T-helper 1 cell treated with Interleukin-12 subunit alpha and Interleukin-12 subunit beta and Interleukin-4 antibody, amounts not matched to agents 30 ng/mL and 1 ng/mL, for 36 hours (primary cell): Measurements from ENCODE around the gene RASAL1. TPM values are rescaled to one million over a fixed set of nuclear protein-coding genes. Genes with fewer than 3 reads are reported as not detected.

Experiments
- intact Hi-C: fragments of 100-400 bp; cut with micrococcal nuclease; formaldehyde crosslinking; loops from one replicate; pipeline ENCODE4 v1.15.1; 2024
- total RNA-seq: library from RNA; stranded (reverse); gene quantifications from 2 replicates; pipeline ENCODE4 v1.2.3, GENCODE V29; 2022

The RASAL1 gene
- total RNA-seq, 1 donor from 2014 or later, result not detected

DNA sequence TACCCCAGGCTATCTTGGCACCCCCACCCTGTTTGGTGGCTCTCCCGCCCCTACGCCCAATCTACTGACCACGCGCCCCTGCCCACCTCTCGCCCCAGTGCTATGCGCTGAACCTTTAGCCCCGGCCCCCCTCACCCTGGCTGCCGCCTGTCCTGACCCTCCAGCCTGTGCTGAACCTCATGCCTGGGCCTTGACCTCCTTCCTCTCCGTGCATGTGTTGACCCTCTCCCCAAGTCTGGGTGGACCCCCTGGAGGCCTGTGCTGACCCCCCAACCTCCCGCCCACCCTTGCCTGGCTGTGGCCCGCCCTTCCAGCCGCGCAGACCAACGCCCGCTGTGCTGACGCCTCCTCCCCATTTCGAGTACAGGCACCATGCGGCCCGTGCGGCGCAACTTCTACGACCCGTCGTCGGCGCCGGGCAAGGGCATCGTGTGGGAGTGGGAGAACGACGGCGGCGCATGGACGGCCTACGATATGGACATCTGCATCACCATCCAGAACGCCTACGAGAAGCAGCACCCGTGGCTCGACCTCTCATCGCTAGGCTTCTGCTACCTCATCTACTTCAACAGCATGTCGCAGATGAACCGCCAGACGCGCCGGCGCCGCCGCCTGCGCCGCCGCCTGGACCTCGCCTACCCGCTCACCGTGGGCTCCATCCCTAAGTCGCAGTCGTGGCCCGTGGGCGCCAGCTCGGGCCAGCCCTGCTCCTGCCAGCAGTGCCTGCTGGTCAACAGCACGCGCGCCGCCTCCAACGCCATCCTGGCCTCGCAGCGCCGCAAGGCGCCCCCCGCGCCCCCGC, 58.3 kb downstream of the RASAL1 start:
- intact Hi-C loops, result no loop called here

DNA sequence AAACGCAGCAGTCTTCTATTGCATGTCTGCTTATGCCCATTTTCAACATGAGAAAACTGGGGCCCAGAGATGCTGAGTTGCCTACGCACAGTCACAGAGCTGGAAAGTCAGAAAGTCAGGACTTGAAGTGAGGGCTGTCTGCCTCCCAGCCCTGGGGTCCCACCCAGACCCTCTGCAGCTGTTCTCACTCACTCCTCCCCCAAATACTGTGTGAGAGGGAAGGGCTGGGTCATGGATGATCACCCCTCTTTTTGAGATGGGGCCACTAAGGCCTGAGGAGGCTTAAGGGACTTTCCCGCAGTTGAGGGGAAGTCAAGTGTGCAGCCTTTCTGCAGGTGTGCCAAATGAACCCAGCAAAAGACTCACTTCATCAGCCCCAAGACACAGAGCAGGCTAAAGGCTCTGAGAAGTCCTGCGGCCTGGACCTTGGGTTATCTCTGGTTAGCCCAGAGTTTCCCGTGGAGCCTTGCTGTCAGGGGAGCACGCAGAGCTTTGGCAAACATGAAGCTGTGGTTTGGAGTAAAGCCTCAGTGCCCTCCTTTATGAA, 60.4 kb downstream of the RASAL1 start:
- intact Hi-C loops, result no loop called here

DNA sequence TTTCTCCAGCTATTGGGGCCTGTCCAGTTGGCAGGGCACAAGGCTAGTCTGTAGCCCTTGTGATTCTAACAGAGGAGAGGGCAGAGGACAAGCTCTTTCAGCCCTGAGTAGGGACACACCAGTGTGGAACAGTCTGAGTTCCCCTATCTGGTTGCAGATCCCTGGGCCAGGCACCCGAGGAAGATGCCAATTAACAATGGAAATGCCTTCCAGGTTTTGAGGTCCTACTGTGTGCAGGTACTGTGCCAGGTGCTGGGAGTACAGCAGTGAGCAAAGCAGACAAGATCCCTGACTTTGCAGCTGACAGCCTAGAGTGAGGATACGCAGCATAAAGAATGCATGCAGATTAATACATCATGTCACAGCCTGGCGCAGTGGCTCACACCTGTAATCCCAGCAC, 62.0 kb downstream of the RASAL1 start:
- intact Hi-C loops, result no loop called here

DNA sequence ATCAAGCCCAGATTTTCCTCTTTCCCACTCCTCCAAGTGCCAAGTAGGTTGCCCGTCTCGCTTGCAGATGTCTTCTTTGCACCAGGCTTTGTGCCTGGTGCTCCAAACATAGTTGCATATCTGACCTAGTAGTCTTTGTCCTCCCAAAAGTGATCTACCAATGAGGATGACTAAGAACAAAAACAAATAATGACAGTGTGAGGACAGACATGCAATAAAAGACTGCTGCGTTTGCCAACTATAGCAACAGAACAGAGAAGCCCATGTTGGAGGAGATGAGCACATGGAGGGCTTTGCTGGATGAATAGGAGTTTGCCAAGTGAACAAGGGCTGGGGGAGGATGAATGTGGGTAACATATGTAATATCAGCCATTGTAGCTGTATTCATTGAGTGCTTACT, 63.4 kb downstream of the RASAL1 start:
- intact Hi-C loops, result no loop called here

DNA sequence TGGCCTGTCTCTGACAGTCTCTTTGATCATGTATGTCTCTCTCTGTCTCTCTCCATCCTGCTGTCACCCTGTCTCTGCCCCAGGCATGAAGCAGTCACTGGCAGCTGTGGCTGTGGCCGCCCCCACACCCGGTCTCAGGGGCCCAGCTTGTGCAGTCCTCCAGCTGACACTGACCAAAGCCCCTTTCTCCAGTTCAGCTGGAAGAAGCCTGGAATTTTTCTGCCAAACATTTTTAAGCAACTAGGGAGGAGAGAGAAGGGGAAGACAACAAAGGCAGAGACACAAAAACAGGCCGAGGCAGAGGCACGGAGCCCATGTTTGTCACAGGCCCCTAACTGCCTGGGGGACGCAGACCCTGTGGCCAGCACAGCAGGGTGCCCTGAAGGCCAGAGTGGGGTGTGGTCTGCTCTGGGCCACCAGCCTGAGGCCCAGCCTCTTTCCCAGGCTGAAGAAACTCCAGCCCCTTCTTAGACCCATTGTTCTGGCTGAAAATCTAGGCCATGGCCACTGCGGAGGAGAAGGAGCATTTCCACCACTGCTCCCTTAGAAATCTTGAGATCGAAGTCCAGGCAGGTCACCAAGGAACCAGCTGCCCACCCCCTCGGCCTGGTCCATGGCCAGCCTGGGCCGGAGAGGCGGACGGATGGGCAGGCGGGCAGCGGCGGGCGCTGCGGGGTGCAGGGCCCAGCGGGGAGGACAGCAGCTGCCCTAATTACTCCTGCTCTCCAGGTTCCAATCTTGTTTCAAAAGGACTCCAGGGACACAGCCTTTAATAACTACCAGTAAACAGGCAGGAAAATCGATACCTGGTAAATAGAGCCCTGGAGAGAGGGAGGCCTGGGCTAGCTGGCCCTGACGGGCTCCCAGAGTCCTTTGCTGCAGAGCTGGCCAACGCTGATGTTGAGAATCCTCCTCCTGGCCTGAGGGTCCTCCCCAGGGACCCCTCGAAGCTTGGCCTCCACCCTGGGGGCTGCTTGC, 64.1 kb downstream of the RASAL1 start:
- intact Hi-C loops, result no loop called here

DNA sequence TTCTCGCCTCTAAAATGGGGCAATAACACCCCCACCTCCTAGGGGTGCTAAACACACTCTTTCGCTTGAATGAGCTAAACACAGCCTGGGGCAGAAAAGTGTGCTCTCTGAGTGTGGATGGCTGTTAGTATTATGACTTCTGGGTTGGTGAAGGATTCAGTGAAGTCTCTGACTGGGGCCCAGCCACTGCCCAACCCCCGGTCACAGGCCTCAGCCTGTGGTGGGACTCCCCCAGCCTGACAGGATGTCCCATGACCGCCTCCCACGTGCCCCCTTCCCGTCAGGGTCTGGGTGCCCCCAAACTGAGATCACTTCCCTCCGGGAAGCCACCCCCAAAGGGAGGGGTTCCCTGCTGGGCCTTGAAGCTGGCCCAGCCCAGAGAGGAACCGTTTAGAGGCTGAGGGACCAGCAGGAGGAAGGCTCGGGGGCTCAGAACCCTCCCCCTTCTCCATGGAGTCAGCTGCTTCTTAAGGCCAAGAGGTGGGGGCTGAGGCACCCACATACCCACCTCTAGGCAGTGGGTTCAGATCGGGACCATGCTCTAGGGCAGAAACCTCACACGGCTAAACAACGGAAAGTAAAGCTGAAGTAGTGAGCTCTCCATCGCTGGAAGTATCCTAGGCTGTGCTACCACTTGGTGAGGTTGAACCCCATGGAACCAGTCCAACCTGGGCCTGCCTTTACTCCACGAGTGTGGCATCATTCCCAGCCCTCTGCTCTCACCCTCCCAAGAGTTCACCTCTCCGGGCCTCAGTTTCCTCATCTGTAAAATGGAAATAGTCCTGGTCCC, 65.2 kb downstream of the RASAL1 start:
- intact Hi-C loops, result no loop called here

DNA sequence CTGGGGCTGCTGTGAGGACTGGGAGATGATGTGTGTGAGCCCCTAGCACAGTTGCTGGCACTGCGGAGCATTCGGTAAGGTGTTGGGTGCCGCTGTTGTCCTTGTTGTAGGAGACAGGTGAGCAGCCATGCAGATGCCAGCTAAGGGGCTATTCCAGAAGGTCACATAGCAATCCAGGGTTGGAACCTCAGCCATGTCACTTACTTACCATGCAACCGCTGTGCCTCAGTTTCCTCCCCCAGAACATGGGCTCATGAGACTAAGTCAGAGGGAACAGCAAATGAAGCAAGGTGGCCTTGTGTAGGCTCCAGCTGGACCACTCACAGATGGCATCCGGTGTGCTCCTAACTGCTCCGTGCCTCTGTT, 65.8 kb downstream of the RASAL1 start:
- intact Hi-C loops, result no loop called here

DNA sequence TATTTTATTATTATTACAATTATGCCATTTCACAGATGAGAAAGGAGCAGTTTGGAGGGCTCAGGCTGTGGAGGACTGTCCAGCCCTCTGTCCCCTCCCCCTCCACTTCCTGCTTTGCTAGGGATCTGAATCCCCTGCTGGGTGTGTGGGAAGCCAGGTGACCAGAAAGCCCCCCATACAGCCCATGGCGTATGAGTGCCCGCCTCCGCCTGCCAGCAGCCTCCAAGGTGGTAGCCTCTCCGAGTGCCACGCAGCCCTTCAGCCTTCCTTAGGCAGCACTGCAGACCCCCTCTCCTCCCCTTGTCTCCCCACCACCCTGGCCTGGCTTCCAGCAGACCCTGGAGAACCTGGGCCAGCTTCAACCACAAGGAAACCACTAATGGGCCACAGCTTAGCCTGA, 66.4 kb downstream of the RASAL1 start:
- intact Hi-C loops, result no loop called here

DNA sequence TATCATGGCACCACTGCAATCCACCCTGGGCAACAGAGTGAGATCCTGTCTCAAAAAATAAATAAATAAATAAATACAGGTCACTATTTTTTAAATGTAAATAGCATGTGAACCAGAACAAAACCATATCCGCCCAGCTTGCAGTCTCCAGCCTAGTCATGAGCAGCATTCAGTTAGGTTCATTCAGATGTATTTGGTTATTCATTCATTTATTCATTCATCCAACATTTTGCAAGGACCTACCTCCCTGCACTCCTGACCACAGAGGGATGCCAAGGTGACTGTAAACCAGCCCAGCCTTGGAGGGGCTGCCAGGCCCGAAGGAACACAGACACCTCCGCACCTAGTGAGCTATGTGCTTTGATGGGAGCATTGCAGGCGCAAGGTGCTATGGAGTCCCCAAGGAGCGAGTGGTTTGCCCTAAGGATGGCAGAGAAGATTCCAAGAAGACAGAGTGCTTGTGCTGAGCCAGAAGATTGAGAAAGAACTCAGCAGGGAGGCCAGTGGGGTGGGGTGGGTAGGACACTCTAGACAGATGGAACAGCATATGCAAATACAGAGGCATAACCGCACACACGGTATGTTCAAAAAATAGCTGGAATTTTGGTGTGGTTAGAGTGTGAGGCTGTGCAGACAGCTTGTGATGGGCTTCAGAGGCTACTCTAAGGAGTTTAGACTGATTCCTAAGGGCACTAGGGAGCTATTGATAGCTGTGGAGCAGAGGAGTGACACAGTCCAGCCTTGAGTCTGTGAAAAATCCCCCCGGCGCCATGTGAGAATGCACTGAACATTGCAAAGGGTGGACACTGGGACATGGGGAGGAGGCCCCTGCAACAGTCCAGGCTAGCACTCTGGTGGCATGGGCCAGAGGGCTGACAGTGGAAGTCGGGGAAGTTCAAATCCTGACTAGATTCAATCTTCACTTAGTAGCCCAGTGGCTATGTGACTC, 67.3 kb downstream of the RASAL1 start:
- intact Hi-C loops, result no loop called here

DNA sequence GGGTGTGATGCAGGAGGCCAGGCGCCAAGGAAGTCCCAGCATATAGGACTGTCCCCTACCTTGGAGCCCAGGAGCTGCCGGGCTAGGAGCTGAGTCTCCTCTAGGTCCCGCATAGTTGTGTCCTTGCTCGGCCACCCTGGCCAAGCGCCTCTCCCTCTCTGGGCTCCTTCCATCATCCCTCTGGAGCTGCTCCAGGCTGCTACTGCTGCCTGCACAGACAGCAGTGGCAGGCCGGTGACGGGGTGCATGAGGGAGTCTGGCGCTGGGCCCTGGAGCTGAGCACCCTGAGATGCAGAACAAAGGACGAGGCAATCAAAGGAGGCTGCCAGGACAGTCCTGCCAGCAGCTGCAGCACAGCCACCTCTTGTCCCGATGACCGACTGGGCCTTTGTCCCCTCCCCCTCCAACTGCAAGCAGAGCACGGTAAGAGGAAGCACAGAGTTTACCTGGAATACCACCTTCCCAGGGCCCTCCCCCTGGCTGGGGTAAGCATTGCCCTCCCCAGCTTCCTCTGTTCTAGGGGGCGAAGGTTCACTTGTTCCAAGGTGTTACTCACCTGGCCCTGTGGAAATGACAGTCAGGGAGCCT, 68.7 kb downstream of the RASAL1 start:
- intact Hi-C loops, result no loop called here

DNA sequence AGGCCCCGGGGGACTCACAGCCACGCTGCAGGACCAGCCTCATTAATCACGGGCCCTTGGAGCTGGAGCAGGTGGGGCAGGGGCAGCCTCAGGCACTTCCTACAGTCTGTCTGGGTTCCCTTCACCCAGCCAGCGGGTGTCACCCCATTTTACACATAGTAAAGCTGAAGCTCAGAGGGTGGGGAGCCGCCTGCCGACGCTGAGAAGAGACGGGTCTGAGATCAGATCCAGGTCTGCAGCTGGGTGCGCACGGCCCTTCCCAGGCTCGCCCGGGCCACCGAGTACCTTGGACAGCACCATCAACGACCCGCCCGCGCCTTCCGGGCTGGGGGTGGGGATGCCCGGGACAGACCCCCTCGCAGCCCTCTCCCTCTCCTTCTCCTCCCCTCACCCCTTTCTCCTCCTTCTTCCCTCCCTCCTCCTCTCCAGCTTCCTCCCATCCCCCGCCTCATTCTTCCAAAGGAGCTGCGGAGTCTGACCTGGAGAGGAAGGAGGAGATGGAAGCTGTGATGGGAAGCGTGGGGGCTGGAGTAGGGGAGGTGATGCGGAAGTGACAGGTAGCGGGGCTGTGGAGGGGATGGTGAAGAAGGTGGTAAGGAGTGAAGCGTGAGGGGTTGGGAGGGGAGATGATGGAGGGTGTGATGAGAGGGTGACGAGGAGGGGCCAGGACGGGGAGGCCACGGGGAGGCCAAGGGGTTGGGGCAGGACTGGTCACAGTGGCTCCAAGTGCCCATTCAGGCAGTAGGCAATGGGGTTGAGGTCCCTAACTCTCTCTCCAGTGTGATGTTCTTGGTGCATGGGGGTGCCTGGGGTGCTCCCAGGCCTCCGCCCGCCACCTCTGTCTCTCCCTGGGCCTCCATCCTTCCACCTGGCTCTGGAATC, 70.2 kb downstream of the RASAL1 start:
- intact Hi-C loops, result no loop called here

DNA sequence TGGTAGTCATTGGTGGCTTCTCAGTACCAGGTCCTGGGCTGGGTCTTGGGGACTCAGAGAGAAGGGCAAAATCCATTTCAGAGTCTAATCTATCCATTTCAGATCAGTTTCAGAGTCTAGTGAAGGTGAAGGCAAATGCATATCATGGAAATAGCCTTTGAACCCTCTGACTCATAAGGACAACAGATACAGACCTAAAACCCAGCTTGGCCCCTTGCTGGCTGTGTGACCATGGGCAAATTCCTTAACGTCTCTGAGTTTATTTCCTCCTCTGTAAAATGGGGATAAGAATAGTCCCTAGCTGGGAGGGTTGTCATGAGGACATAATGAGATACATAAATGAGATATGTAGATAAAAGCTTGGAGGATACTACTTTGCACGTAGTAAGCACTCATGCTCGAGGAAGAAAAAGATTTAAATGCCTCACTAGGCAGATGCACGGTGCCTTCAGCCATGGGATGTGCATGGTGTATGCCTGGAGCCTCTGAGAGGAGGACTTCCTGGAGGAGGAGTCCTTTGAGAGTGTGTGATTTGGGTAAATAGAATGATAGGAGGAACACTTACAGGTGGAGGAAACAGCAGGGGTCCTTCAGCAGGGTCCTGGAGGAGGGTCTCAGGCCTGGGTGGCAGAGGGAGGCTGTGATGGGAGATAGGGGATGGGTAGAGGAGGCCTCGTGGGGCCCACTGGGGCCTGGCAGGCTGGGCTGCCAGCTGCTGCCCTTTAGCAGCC, 71.0 kb downstream of the RASAL1 start:
- intact Hi-C loops, result no loop called here

DNA sequence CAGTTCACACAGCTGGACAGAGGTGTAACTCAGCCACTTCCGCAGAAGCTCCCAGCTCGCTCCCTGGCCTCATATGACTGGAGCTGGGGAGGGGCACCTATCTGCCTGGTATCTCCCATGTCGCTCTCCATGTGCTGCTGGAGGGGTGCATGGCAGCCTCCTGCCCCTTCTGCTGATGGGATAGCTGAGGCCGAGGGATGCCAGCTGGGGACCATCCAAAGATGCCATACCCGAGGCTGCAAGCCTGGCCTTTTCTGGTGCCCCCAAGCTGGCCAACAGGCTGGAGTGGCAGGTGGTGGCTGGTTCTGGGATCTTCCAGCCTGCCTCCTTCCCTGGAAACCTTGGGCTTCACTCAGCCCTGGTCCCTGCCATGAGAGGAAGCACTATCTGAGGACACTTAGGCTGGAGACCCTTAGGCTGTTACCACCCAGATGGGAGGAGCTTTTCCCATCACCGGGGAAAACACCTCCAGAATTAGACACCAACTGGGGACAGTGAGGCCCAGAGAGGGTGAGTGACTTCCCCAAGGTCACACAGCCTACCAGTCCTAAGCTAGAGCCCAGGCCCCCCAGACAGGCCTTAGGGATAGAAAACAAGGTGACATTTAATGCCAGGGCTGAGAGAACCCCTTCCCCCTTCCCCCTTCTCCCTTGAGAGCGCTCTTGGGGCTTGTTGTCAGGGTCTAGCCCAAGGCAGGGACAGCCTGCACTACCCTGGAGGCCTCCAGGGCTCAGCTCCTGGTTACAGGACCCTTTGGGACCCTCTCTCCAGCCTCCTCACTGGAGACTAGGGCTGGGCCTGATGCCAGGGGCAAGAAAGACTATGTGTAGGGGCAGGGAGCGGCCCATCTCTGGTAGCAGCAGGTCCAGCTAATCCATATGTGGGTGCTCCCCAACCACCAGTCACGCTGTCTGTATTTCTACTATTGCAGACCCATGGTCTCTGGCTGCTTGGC, 71.9 kb downstream of the RASAL1 start:
- intact Hi-C loops, result no loop called here

DNA sequence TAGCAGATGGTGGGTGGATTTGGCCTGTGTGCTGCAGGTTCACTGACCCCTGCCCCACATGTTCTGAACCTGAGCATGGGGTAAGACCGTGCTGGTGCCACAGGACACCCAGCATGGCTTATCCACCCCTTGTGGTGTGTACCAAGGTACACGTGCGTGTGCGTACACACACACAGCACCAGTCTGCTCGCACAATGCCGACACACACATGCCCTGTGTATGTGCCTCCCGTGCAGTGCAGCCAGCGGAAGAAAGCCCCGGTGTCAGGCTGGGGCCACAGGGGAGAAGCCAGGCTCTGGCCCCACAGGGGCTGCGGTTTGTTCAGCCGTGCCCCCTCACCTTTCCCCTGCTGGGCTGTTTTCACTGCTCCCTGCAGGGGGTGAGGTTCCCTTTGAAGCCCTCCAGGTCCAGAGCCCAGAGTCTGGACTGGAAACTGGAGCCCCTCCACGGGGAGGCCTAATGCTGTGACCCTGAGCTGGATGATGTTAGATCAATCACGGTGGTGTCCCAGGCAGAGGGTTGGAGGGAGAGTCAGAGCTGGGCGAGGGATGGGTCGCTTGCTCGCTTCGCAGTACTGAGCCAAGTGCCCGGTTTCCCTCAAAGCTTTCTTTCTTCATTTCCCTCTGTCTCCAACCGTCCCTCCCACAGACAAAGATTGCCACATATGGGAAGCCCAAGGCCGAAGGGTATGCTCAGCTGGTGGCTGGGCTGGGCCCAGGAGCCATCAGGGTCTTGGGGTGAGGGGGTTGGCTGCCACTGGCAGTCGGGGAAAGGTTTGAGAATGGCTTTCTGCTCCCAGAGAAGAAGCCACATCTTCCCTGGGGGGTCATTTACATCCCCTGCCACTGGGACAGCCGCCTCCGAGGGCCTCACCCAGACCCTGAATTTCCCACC, 72.8 kb downstream of the RASAL1 start:
- intact Hi-C loops, result no loop called here

DNA sequence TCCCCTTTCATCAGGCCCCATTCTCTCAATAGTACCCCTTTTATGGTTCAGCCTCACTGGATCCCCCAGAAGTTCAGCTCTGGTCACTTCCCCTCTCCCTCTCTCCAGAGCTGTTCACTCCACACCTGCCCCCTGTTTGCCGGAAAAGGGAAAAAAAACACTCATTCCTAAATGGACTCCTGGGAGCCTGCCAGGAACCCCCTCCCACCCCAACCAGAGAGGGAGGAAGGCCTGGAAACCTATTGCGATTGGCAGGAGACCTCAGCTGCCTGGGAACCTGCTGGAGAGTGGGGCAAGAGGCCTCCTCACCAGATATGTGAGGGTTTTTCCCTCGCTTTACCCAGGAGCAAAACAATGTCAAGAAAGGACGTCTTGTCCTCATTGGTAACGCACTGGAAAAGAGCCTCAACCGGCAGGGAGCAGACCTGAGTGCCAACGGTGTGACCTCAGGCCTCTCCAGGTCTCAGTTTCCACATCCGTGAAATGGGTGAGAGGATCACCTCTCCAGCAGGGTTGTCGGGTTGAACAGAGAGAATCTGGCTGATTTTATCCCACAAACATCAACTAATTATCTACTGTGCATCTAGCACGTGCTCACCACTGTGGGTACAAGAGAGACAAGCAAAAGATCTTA, 74.4 kb downstream of the RASAL1 start:
- intact Hi-C loops, result no loop called here
